NCI-H2107 treated with DMSO at 0.1 percent for 48 hours (cell line): ENCODE data around the gene ADAMTS6.
"Not testable (repeated sequence)": the region's sequence is repeated elsewhere in the genome, so short reads cannot be mapped to it uniquely, and the experiment has no call there.

Experiments used
- DNase-seq: peaks from one replicate; lab custom pipeline; 2025; ENCODE audit not compliant: unreplicated experiment; lab: John Stamatoyannopoulos, UW

ADAMTS6 gene

GRCh38 chr5:65382582-65382981 lies 99.1 kb downstream of the ADAMTS6 start:
- no peak for DNase-seq

GRCh38 chr5:65370505-65370904 lies 111.2 kb downstream of the ADAMTS6 start:
- DNase-seq: not testable (repeated sequence)

- no peak for DNase-seq
Observed at GRCh38 chr5:65366655-65367054, 115.1 kb downstream of the ADAMTS6 start.

- DNase-seq: no peak
Observed at GRCh38 chr5:65364907-65365306, 116.8 kb downstream of the ADAMTS6 start.

- no peak for DNase-seq
Observed at GRCh38 chr5:65363499-65363898, 118.2 kb downstream of the ADAMTS6 start.

- no peak for DNase-seq
Observed at GRCh38 chr5:65359981-65360380, 121.7 kb downstream of the ADAMTS6 start.

- no peak for DNase-seq
Observed at GRCh38 chr5:65359569-65359968, 122.2 kb downstream of the ADAMTS6 start.

GRCh38 chr5:65356274-65356673 lies 125.4 kb downstream of the ADAMTS6 start:
- DNase-seq: no peak

GRCh38 chr5:65355301-65355700 lies 126.4 kb downstream of the ADAMTS6 start:
- no peak for DNase-seq

- no peak for DNase-seq
Observed at GRCh38 chr5:65341835-65342234, 139.9 kb downstream of the ADAMTS6 start.

GRCh38 chr5:65338606-65339151 lies 143.0 kb downstream of the ADAMTS6 start:
- DNase-seq: no peak

- DNase-seq: peak; percentile 85
Observed at GRCh38 chr5:65334077-65334476, 147.6 kb downstream of the ADAMTS6 start.

GRCh38 chr5:65332591-65332990 lies 149.1 kb downstream of the ADAMTS6 start:
- DNase-seq: no peak

GRCh38 chr5:65329266-65329665 lies 152.5 kb downstream of the ADAMTS6 start:
- DNase-seq: no peak

- no peak for DNase-seq
Observed at GRCh38 chr5:65327582-65327981, 154.1 kb downstream of the ADAMTS6 start.

GRCh38 chr5:65326922-65327321 lies 154.8 kb downstream of the ADAMTS6 start:
- DNase-seq: no peak

- no peak for DNase-seq
Observed at GRCh38 chr5:65324226-65324625, 157.5 kb downstream of the ADAMTS6 start.

GRCh38 chr5:65320704-65321103 lies 161.0 kb downstream of the ADAMTS6 start:
- DNase-seq: not testable (repeated sequence)

- no peak for DNase-seq
Observed at GRCh38 chr5:65320250-65320649, 161.5 kb downstream of the ADAMTS6 start.

GRCh38 chr5:65307931-65308330 lies 173.8 kb downstream of the ADAMTS6 start:
- no peak for DNase-seq

- DNase-seq: no peak
Observed at GRCh38 chr5:65307088-65307487, 174.6 kb downstream of the ADAMTS6 start.

- no peak for DNase-seq
Observed at GRCh38 chr5:65305913-65306312, 175.8 kb downstream of the ADAMTS6 start.

- no peak for DNase-seq
Observed at GRCh38 chr5:65299861-65300260, 181.9 kb downstream of the ADAMTS6 start.

- no peak for DNase-seq
Observed at GRCh38 chr5:65296067-65296466, 185.7 kb downstream of the ADAMTS6 start.
